GM12892 (cell line): Measurements from ENCODE around the gene RADIL.

ENCODE experiments used
- POLR2A ChIP-seq: IDR thresholded peaks from 2 replicates; pipeline ENCODE4 v1.6.1; 2011; ENCODE audit warnings: low read depth, low read length, control low read depth
- POLR2AphosphoS5 ChIP-seq: IDR thresholded peaks from 2 replicates; pipeline ENCODE4 v1.6.1; 2011; ENCODE audit warnings: low read depth, low read length, control low read depth

GRCh38 chr7:4803397-4804241, 79.9 kb downstream of the RADIL start:
- TF ChIP-seq POLR2A (no peak), POLR2AphosphoS5 (no peak)
